ENCODE measurements around the gene PCDHGA1. TPM values are rescaled to one million over a fixed set of nuclear protein-coding genes. Genes with fewer than 3 reads are reported as not detected.
A peak's percentile ranks its signal among the peaks of the same experiment; 100 is the strongest.
"Not testable (repeated sequence)": the region's sequence is repeated elsewhere in the genome, so short reads cannot be mapped to it uniquely, and the experiment has no call there.

Gene PCDHGA1
- total RNA-seq, 1 donor from 2014 or later: 4.6 TPM

DNA sequence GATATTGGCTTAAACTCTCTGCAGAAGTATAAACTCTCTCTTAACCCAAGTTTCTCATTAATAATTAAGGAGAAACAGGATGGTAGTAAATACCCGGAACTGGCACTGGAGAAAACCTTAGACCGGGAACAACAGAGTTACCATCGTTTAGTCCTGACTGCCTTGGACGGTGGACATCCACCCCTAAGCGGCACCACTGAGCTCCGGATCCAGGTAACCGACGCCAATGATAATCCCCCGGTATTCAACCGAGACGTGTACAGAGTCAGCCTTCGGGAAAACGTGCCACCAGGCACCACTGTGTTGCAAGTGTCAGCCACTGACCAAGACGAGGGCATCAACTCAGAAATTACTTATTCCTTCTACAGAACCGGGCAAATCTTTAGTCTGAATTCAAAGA, 68.3 kb downstream of the PCDHGA1 start:
- peak; percentile 5 for DNase-seq (ENCODE audit: low spot score)
- intact Hi-C loops (cut with DNase I): no loop called here

- DNase-seq (ENCODE audit: low spot score): peak; percentile 46
- intact Hi-C loops (cut with DNase I): loop anchor here (5.0 kb wide), 1 partner anchor 42 kb away; the partner anchor contains the start of genes PCDHGA4 and PCDHGB2
Observed at GRCh38 chr5:141399555-141400258, 69.4 kb downstream of the PCDHGA1 start.

DNA sequence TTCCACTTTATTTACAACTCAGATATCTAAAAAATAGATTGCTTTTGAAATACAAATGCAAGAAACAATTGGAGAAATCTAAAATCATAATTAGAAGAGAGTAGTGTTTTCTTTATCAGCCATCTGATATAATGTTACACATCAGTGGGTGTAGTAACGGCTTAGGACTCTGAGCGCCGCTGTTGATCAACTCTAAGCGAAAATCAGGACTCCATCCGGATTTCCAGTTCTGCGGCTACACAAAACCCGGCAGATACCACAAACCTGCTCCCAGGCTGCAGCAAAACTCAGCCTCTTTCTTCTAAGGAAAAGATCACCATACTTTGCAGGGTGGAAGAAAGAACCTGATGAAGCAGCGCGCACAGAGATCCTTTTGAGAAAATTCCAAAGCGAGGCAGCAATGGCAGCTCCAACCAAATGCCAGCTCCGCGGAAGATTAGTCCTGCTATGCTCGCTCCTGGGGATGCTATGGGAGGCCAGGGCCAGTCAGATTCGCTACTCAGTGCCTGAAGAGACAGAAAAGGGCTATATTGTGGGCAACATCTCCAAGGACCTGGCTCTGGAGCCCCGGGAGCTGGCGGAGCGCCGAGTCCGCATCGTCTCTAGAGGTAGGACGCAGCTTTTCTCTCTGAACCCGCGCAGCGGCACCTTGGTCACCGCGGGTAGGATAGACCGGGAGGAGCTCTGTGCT, 72.4 kb downstream of the PCDHGA1 start, which contains the start of gene PCDHGA9:
Gene PCDHGA9, plus strand, starts transcription at position 226 of the 691 bp plus-strand sequence. Its CDS starts 175 bp downstream, at position 401.
- intact Hi-C loops (cut with DNase I): loop anchor here (5.0 kb wide), 1 partner anchor 45 kb away; the partner anchor contains the start of genes PCDHGA4 and PCDHGB2
- no peak for DNase-seq (ENCODE audit: low spot score)

GRCh38 chr5:141403387-141403786, 73.1 kb downstream of the PCDHGA1 start:
- no peak for DNase-seq (ENCODE audit: low spot score)
- intact Hi-C loops (cut with DNase I): loop anchor here (5.0 kb wide), 1 partner anchor 46 kb away; the partner anchor contains the start of genes PCDHGA4 and PCDHGB2

GRCh38 chr5:141407790-141408505, 77.6 kb downstream of the PCDHGA1 start, which contains the start of gene PCDHGB6:
TSS of gene PCDHGB6 (plus strand) at chr5:141408021. CDS start at chr5:141408203, 182 bp downstream.
- DNase-seq (ENCODE audit: low spot score): peak; percentile 71
- intact Hi-C loops (cut with DNase I): not testable (repeated sequence)

- DNase-seq (ENCODE audit: low spot score): no peak
- intact Hi-C loops (cut with DNase I): no loop called here
Observed at GRCh38 chr5:141409598-141410306, 79.4 kb downstream of the PCDHGA1 start.

- DNase-seq (ENCODE audit: low spot score): no peak
- intact Hi-C loops (cut with DNase I): no loop called here
Observed at GRCh38 chr5:141411575-141411974, 81.3 kb downstream of the PCDHGA1 start.

DNA sequence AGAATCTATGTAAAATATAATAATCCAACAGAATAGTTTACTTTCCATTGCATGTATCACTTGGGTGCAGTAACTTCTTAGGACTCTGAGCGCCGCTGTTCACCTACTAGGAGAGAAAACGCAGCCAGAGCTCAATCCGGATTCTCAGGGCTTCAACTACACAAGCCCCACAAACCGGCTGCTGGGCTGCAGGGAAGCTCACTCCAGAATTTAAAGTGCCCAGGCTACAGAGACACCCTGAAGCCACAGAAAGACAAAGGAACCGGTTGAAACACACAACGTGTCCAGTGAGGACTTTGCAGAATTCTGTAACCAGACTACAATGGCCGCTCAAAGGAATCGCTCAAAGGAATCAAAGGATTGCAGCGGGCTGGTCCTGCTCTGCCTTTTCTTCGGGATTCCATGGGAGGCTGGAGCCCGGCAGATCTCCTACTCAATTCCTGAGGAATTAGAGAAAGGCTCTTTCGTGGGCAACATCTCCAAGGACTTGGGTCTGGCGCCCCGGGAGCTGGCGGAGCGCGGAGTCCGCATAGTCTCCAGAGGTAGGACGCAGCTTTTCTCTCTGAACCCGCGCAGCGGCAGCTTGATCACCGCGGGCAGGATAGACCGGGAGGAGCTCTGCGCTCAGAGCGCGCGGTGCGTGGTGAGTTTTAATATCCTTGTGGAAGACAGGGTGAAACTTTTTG, 82.7 kb downstream of the PCDHGA1 start, which contains the start of gene PCDHGA10:
Gene PCDHGA10, plus strand, starts transcription at position 134 of the 686 bp plus-strand sequence. Its CDS starts 189 bp downstream, at position 323.
- intact Hi-C loops (cut with DNase I): no loop called here
- DNase-seq (ENCODE audit: low spot score): no peak

DNA sequence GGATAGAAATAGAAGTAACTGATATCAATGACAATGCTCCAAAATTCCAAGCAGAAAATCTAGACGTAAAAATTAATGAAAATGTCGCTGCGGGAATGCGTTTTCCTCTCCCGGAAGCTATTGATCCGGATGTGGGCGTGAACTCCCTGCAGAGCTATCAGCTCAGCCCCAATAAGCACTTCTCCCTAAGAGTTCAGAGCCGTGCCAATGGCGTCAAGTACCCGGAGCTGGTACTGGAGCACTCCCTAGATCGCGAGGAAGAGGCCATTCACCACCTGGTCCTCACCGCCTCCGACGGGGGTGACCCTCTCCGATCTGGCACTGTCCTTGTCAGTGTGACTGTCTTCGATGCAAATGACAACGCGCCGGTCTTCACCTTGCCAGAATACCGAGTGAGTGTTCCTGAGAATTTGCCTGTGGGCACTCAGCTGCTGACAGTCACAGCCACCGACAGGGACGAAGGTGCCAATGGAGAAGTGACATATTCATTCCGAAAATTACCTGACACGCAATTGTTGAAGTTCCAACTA, 83.3 kb downstream of the PCDHGA1 start:
- DNase-seq (ENCODE audit: low spot score): no peak
- intact Hi-C loops (cut with DNase I): loop anchor here (2.0 kb wide), 1 partner anchor 145 kb away; no protein-coding TSS in a partner anchor

DNA sequence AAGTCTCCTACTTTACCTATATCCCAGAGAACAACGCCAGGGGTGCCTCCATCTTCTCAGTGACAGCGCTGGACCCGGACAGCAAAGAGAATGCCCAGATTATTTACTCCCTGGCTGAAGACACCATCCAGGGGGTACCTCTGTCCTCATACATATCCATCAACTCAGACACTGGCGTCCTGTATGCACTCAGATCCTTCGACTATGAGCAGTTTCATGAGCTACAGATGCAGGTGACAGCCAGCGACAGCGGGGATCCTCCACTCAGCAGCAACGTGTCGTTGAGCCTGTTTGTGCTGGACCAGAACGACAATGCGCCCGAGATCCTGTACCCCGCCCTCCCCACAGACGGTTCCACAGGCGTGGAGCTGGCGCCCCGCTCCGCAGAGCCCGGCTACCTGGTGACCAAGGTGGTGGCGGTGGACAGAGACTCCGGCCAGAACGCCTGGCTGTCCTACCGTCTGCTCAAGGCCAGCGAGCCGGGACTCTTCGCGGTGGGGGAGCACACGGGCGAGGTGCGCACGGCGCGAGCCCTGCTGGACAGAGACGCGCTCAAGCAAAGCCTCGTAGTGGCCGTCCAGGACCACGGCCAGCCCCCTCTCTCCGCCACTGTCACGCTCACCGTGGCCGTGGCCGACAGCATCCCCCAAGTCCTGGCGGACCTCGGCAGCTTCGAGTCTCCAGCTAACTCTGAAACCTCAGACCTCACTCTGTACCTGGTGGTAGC, 84.4 kb downstream of the PCDHGA1 start:
- intact Hi-C loops (cut with DNase I): loop anchor here (2.0 kb wide), 1 partner anchor 144 kb away; no protein-coding TSS in a partner anchor
- DNase-seq (ENCODE audit: low spot score): not testable (repeated sequence)

DNA sequence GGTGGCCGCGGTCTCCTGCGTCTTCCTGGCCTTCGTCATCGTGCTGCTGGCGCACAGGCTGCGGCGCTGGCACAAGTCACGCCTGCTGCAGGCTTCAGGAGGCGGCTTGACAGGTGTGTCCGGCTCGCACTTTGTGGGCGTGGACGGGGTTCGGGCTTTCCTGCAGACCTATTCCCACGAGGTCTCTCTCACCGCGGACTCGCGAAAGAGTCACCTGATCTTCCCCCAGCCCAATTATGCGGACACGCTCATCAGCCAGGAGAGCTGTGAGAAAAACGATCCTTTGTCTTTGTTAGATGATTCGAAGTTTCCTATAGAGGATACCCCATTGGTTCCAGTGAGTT, 84.9 kb downstream of the PCDHGA1 start:
- DNase-seq (ENCODE audit: low spot score): not testable (repeated sequence)

GRCh38 chr5:141417494-141418172, 87.3 kb downstream of the PCDHGA1 start, which contains the start of gene PCDHGB7:
TSS of gene PCDHGB7 (plus strand) at chr5:141417677. CDS start at chr5:141417860, 183 bp downstream.
- DNase-seq (ENCODE audit: low spot score): peak; percentile 86
- intact Hi-C loops (cut with DNase I): loop anchor here (2.0 kb wide), 1 partner anchor 107 kb away; no protein-coding TSS in a partner anchor

More for the DNA sequence above, 84.9 kb downstream of the PCDHGA1 start:
- intact Hi-C loops (cut with DNase I): loop anchor here (2.0 kb wide), 1 partner anchor 144 kb away; no protein-coding TSS in a partner anchor

GRCh38 chr5:141419074-141419880, 89.0 kb downstream of the PCDHGA1 start:
- intact Hi-C loops (cut with DNase I): no loop called here

DNA sequence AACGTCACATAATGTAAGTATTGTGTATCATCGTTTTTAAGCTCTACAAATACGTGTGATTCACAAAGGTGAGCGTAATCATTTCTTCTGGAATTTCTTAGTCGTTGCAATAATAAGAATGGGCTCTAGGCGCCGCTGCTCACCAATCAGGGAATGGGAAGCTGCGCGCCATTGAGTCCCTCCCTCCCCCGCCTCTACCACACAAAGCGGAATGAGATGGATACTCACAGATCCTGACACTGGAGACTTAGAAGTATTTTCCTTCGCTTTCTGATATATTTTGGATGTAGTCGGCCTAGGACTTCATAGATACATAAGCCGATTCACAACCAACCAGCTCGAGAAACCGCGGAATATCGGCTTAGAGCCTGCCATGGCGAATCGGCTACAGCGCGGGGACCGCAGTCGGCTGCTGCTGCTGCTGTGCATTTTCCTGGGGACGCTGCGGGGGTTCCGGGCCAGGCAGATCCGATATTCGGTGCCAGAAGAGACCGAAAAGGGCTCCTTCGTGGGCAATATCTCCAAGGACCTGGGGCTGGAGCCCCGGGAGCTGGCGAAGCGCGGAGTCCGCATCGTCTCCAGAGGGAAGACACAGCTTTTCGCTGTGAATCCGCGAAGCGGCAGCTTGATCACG, 90.7 kb downstream of the PCDHGA1 start, which contains the start of gene PCDHGA11:
Gene PCDHGA11, plus strand, starts transcription at position 197 of the 634 bp plus-strand sequence. Its CDS starts 177 bp downstream, at position 374.
- no peak for DNase-seq (ENCODE audit: low spot score)
- intact Hi-C loops (cut with DNase I): no loop called here

More at GRCh38 chr5:141419074-141419880, 89.0 kb downstream of the PCDHGA1 start:
- DNase-seq (ENCODE audit: low spot score): no peak

DNA sequence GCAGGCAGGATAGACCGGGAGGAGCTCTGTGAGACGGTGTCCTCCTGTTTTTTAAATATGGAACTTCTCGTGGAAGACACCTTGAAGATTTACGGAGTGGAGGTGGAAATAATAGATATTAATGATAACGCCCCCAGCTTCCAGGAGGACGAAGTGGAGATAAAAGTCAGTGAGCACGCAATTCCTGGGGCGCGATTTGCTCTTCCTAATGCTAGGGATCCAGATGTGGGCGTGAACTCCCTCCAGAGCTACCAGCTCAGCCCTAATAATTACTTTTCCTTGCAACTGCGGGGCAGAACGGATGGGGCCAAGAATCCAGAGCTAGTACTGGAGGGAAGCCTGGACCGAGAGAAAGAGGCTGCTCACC, 91.2 kb downstream of the PCDHGA1 start:
- intact Hi-C loops (cut with DNase I): no loop called here
- no peak for DNase-seq (ENCODE audit: low spot score)
